Measurements from ENCODE around the gene WBP2. TPM values are rescaled to one million over a fixed set of nuclear protein-coding genes. Genes with fewer than 3 reads are reported as not detected.

Gene WBP2
- total and polyA plus RNA-seq, 2 of the 13 experiments (the other 11 are each of a cell fraction or from before 2014, with no cell fraction given), result 29.2 to 29.5 TPM

DNA sequence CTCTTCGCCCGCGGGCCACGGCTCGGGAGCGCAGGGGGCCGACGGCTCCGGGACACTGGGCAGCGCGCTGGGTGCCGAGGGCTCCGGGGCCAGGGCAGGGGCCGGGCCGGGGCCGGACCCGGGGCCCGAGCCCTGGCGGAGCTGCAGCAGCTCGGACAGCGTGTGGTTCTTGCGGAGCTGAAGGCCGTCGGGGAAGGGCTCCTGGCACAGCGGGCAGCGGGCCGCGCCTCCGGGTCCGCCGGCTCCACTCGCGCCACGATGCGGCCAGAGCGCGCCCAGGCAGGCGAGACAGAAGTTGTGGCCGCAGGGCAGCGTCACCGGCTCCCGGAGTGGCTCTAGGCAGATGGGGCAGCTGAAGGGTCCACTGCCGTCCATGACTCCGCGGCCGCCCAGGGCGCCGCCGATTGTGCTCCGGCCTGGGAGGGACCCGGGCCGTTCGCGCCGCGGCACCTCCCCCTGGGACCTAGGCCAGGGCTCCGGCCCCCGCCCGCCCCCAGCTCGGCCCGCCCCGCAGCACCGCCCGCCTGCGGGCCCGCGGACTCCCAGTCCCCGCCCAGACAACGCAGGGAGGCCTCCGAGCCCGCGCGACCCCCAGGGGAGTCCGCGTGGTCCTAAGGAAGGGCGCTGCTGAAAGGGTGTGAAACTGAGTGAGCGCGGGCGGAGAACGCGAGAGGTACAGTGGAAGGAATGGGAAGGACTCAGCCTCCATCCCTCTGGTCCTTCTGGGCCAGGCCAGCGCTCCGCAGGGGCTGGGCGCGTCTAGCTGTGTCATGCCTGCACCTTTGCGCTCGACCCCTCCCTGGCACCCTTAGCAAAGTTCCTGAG lies 23.3 kb upstream of the WBP2 start, which contains the start of gene TRIM47 (continued):
- TF ChIP-seq ZNF24 (IDR thresholded peaks at IDR 0.05), result no peak
- no peak for TF ChIP-seq KAT2B (IDR thresholded peaks at IDR 0.05; ENCODE audit: borderline replicate concordance, low read depth, low read length)
- peak; percentile 87; the same call in 1 of the 2 replicates for TF ChIP-seq GTF3A (CRISPR knock-in tag; conservative IDR thresholded peaks at IDR 0.05)
- TF ChIP-seq RARG (CRISPR knock-in tag; IDR thresholded peaks at IDR 0.05; ENCODE audit: low read depth), result peak; percentile 33; the same call in 1 of the 2 replicates
- no peak for TF ChIP-seq ZNF703 (CRISPR knock-in tag; IDR thresholded peaks at IDR 0.05; ENCODE audit: borderline replicate concordance)
- TF ChIP-seq, protein P1, sequence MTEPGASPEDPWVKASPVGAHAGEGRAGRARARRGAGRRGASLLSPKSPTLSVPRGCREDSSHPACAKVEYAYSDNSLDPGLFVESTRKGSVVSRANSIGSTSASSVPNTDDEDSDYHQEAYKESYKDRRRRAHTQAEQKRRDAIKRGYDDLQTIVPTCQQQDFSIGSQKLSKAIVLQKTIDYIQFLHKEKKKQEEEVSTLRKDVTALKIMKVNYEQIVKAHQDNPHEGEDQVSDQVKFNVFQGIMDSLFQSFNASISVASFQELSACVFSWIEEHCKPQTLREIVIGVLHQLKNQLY (CRISPR knock-in tag; IDR thresholded peaks at IDR 0.05), result 0 out of 2 replicates have a peak, but pooled peaks have one; percentile 28
- TF ChIP-seq, protein P2, sequence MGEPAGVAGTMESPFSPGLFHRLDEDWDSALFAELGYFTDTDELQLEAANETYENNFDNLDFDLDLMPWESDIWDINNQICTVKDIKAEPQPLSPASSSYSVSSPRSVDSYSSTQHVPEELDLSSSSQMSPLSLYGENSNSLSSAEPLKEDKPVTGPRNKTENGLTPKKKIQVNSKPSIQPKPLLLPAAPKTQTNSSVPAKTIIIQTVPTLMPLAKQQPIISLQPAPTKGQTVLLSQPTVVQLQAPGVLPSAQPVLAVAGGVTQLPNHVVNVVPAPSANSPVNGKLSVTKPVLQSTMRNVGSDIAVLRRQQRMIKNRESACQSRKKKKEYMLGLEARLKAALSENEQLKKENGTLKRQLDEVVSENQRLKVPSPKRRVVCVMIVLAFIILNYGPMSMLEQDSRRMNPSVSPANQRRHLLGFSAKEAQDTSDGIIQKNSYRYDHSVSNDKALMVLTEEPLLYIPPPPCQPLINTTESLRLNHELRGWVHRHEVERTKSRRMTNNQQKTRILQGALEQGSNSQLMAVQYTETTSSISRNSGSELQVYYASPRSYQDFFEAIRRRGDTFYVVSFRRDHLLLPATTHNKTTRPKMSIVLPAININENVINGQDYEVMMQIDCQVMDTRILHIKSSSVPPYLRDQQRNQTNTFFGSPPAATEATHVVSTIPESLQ (CRISPR knock-in tag; conservative IDR thresholded peaks at IDR 0.05), result 0 out of 2 replicates have a peak, but pooled peaks have one; percentile 24
- TF ChIP-seq, protein P3, sequence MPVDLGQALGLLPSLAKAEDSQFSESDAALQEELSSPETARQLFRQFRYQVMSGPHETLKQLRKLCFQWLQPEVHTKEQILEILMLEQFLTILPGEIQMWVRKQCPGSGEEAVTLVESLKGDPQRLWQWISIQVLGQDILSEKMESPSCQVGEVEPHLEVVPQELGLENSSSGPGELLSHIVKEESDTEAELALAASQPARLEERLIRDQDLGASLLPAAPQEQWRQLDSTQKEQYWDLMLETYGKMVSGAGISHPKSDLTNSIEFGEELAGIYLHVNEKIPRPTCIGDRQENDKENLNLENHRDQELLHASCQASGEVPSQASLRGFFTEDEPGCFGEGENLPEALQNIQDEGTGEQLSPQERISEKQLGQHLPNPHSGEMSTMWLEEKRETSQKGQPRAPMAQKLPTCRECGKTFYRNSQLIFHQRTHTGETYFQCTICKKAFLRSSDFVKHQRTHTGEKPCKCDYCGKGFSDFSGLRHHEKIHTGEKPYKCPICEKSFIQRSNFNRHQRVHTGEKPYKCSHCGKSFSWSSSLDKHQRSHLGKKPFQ (CRISPR knock-in tag; IDR thresholded peaks at IDR 0.05; ENCODE audit: insufficient replicate concordance), result no peak
- TF ChIP-seq, protein P4, sequence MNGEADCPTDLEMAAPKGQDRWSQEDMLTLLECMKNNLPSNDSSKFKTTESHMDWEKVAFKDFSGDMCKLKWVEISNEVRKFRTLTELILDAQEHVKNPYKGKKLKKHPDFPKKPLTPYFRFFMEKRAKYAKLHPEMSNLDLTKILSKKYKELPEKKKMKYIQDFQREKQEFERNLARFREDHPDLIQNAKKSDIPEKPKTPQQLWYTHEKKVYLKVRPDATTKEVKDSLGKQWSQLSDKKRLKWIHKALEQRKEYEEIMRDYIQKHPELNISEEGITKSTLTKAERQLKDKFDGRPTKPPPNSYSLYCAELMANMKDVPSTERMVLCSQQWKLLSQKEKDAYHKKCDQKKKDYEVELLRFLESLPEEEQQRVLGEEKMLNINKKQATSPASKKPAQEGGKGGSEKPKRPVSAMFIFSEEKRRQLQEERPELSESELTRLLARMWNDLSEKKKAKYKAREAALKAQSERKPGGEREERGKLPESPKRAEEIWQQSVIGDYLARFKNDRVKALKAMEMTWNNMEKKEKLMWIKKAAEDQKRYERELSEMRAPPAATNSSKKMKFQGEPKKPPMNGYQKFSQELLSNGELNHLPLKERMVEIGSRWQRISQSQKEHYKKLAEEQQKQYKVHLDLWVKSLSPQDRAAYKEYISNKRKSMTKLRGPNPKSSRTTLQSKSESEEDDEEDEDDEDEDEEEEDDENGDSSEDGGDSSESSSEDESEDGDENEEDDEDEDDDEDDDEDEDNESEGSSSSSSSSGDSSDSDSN (CRISPR knock-in tag; IDR thresholded peaks at IDR 0.05), result peak; percentile 56
- TF ChIP-seq, protein P5, sequence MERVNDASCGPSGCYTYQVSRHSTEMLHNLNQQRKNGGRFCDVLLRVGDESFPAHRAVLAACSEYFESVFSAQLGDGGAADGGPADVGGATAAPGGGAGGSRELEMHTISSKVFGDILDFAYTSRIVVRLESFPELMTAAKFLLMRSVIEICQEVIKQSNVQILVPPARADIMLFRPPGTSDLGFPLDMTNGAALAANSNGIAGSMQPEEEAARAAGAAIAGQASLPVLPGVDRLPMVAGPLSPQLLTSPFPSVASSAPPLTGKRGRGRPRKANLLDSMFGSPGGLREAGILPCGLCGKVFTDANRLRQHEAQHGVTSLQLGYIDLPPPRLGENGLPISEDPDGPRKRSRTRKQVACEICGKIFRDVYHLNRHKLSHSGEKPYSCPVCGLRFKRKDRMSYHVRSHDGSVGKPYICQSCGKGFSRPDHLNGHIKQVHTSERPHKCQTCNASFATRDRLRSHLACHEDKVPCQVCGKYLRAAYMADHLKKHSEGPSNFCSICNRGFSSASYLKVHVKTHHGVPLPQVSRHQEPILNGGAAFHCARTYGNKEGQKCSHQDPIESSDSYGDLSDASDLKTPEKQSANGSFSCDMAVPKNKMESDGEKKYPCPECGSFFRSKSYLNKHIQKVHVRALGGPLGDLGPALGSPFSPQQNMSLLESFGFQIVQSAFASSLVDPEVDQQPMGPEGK (CRISPR knock-in tag; IDR thresholded peaks at IDR 0.05), result peak; percentile 93
- TF ChIP-seq, protein P6, sequence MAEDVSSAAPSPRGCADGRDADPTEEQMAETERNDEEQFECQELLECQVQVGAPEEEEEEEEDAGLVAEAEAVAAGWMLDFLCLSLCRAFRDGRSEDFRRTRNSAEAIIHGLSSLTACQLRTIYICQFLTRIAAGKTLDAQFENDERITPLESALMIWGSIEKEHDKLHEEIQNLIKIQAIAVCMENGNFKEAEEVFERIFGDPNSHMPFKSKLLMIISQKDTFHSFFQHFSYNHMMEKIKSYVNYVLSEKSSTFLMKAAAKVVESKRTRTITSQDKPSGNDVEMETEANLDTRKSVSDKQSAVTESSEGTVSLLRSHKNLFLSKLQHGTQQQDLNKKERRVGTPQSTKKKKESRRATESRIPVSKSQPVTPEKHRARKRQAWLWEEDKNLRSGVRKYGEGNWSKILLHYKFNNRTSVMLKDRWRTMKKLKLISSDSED (CRISPR knock-in tag; IDR thresholded peaks at IDR 0.05), result no peak; the same call in 1 of the 2 replicates
- TF ChIP-seq, protein P7, sequence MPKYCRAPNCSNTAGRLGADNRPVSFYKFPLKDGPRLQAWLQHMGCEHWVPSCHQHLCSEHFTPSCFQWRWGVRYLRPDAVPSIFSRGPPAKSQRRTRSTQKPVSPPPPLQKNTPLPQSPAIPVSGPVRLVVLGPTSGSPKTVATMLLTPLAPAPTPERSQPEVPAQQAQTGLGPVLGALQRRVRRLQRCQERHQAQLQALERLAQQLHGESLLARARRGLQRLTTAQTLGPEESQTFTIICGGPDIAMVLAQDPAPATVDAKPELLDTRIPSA (CRISPR knock-in tag; IDR thresholded peaks at IDR 0.05; ENCODE audit: borderline replicate concordance), result no peak; the same call in 1 of the 2 replicates
- peak; percentile 58 for TF ChIP-seq ZNF552 (CRISPR knock-in tag; IDR thresholded peaks at IDR 0.05; ENCODE audit: borderline replicate concordance)
- no peak for TF ChIP-seq HOXA7 (CRISPR knock-in tag; IDR thresholded peaks at IDR 0.05)
- TF ChIP-seq RNF2 (conservative IDR thresholded peaks at IDR 0.05; ENCODE audit: low read depth), result no peak

Measured in HepG2 (cell line).